GM19238 (cell line): ENCODE data around the gene TSPAN18.

Source experiments
- DNase-seq: peaks from one replicate; pipeline ENCODE4 v3.0.0; 2011; ENCODE audit warnings: low spot score; ENCODE audit not compliant: insufficient read length

TSPAN18 gene

DNA sequence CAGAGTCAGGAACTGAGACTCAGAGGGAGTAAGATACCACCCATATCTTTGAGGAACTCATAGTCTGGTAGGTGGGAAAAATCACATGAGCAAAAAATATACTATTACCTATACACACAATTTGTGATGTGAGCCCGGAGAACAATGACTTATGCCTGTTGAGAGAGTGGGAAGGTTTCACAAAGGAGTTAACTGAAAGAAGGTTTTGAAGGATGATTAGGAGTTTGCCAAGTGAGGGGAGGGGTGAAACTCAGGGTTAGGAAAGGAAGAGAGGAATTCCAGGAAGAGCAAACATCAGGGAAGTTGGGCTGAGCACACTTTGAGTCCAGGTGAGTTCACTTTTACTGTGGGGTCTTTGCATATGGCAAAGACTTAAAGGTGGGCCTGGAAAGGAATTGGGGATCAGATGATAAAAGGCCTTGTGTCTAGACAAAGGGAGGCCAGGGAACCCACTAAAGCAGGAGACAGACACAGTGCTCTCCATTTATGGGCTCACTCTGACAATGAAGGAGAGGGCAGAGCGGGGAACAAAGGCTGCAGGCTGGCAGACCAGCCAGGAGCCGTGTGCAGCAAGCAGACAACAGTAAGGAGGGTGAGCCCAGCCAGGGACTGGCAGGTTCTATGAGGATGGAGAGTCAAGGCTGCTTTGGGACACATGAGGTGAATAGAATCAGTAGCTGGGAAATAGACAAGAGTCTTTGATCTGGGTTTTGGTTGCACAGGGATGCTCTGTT, 33.1 kb downstream of the TSPAN18 start:
- no peak for DNase-seq

DNA sequence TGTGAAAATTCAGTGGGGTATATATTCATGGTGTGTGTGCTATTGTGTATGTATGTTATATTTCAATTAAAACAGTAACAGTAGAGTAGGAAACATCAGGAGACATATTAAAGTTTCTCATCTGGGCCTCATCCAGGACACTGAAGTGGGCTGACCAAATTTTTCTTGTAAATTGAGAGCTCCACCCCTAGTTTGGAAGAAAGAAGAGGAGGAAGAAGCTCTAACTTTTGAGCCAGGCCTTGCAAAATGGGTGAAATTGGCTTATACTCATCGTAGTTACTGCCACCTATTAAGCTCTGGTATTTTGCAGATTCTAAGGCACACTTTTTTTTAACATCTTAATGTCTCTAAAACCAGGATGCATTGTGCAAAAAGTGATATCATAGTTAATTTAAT, 33.7 kb downstream of the TSPAN18 start:
- DNase-seq = no peak

DNA sequence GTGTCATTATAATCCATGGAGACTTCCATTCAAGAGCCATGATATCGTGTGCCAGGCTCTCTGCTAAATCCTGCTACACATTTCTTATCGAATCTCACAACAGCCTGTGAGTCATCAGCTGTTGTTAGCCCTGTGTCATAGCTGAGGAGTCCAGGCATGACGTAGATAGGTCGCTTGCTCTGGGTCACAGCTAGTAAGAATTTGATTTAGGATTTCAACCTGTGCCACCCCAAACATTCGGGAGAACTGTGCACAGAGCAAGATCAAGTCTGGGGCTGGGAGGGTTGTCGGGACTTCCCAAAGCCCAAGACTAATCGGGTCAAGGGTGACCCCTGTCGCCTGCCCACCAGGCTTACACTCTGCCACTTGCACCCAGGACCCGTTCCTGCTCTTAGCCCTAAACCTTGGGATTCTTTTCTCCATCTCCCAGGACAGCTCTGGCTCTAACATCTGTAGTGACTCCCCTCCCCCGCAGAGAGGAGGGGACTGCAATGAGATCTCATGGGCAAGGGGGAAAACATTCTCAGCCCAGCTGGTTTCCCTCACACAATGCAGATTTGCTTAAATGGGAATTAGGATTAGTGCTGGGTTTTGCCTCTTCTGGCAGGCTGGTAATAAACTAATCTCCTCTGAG, 34.3 kb downstream of the TSPAN18 start:
- no peak for DNase-seq

DNA sequence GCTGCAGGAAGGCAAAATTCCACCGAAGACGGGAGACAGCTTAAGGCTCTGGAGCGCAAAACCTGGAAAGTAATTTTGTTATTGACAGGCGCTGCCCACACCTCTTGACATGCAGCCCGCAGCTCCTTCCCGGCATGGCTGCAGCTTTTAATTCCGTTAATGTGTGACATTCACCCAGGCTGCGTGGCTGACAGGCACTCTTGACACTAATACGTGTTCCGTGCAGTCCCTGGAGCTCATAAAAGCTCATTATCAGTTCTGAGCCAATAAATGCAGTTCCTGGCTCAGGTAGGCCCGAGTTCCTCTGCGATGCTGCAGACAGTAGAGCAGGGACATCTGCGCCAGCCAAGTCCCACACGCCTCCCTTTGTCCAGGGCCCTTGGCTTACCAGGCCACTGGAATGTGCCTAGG, 34.8 kb downstream of the TSPAN18 start:
- DNase-seq = no peak

DNA sequence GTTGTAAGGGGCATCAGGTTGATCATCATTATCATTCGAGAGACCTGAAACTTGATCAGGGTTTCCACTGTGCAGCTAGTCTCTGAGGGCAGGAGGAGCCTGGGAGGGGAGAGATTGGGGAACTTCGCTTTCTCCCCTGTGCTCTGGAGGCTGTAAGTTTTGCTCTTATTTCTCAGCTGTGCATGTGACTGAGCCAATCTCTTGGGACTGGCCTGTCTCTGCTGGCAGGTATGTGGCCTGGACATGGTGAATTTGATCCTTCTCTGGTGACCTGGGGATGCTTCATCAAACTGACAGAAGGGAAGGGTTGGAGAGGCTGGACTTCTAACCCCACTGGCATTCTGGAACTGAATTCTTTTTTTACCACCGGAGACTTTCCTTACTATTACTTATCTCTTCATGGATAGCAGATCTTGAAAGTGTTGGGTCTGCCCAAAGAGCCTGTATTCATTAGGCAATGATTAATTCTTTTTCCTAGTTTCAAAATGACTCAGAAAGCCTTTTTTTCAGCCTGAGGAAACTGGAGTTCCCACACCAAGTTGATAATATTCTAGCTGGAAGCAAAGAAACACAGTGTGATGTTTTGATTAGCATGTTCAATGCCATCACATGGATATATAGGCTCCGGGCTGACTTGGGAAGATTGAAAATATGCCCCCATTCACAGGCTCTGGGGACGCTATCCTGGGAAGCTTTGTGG, 36.5 kb downstream of the TSPAN18 start:
- no peak for DNase-seq

DNA sequence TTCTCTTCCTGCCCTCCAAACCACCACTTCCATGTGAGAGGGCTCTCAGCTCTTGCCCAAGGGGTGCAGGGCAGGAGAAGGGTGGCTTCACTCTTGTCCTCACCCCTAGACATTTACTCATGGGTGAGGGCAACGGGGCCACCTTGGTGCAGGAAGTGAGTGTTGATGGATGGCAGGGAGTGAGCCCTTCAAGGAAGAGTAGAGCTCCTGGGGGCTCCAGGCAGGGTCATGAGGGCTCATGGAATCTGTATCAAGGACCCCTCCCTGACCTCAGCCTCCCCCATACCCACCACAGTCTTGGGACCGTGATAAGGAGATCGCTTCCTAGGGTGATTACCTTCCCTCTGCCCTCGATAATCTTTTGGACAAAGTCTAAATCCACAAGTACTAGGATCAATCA, 37.8 kb downstream of the TSPAN18 start:
- no peak for DNase-seq

DNA sequence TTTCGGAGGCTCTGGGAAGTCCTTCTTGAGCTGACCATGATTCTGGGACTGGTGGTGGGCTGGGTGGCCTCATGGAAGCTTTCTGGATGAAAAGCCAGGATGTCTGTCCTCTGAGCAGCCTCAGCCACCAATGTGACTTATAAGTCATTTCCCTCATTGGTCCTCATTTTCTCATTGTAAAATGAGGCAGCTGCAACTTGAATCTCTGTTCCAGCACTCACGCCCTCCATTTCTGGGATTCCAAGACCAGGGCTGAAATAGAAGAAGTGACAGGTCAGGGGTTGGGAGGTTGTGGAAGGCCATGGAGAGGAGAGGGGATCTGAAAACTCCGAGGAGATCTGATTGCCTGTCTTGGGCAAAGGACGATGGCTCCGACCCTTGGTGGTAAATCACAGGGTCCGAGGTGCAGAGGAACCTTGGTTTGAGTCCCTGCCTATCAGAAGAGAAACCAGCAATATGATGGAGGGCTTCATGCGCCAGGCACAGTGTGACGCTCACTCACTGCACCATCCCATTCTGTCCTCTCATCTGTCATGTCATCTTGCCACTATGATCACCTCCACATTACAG, 38.3 kb downstream of the TSPAN18 start:
- no peak for DNase-seq

DNA sequence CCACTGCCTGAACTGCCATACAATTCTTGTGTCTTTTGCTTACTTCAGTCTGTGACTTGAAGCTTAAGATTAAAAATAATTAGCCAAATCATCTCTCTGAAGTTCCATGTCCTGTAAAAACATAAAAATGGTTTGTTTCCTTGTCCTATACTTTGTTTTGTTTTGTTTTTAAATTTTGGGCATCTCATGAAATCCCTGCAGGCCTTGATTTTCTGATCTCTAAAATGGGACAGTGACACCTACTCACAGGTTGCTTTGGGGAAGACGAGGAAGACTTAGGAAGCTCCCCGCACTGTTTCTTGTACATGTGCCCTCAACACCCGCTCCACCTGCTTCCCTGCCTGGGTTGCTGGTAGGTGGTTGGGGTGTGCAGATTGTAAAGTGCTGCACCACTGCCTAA, 38.9 kb downstream of the TSPAN18 start:
- no peak for DNase-seq

DNA sequence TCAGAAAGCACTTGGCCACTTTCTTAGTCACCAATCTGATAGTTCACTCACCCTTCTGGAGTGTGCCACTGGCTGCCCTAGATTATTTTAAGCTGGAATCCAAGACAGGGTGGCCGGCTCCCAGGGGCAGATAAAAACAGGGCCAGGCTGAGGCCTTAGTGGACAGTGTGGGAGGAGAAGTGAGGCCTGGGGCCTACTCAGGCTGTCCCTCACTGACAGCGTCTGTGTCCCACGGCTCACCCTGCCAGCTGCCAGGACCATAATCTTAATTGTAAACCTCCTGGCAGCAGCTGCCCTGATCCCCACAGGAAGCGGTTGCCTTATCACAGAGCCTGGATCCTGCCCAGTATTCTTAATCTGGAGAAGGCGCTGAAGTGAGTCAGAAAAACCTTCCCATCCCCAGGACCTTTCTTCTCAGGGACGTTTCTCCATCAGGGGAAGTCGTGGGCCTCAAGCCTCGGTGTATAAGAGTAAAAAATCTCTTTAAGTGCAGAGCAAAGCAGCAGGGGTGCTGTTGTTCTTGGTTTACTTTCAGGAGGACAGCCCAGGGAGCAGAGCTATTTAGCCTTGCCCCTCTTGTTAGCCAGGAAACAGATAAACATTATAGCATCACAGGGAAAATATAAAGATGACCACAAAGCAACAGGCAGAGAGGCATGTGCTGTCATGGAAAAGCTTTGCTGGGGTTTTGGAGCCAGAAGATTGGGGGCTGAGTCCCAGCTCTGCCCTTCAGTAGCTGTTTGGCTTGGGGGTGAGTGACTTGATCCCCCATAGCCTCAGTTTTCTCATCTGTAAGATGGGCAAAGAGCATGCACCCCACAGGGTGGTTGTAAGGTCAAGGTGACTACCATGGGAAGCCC, 39.6 kb downstream of the TSPAN18 start:
- no peak for DNase-seq

DNA sequence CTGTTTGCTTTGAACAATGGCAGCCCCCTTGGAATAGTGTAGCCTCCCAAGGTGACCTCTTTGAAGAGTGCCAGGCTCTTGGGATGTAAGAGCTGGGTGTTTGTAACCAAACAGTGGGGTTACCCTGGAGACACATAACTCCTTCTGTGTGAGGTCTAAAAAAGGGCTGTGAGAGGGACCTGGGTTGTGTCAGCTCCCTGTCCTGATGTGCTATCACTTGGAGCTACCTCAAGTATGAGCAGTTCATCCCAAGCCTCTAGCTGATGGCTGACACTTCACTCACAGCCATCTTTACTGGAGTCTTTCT, 40.2 kb downstream of the TSPAN18 start:
- no peak for DNase-seq

DNA sequence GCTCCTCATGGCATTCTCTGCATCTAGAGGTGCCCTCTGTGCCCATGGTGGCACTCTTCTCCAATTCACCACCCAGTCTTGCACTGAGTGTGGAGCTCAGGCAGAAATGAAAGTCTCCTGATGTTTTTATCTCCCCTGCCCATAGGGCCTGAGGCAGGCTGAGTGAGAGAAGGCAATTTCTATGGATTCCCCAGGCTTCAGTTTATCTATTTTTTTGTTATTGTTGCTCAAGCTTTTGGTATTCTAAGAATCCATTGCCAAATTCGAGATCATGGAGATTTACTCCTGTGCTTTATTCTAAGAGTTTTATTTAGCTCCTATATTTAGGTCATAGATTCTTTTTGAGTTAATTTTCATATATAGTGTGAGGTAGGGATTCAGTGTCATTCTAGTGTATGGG, 40.7 kb downstream of the TSPAN18 start:
- no peak for DNase-seq

DNA sequence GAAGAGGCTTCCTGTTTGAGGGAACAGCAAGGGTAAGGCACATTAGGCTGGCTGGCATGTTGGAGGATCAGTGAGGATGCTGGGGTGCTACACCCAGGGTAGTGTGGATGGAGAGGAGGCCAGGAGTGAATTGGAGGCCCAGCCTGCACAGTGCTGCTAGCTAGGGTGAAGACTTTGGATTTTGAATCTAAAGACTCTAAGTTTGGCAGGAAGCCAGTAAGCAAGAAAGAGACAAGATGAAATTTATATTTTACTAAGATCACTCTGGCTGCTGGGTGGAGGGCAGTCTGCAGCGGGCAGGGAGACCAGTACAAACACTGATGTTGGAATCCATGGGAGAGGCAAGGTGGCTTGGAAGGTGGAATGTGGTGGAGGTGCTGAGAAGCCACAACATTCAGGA, 43.6 kb downstream of the TSPAN18 start:
- DNase-seq = no peak

DNA sequence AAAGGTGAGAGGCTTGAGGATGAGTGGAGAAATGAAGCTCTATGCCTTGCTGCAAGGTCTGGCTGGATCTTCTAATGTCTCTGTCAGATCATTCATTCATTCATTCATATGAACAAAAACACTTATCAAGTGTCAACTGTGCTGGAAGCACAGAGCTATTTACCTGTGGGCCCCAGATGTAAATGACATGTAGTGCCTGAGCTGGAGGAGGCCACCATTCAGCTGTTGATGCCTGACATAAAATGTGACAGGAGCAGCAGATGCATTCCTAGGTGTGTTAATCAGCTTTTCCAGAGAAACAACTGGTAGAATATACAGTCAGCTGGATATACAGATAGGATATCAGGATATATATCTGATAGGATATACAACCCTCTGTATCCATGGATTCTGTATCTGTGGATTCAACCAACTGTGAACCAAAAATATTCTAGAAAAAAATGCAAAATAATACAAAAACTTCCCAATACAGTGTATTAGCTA, 44.5 kb downstream of the TSPAN18 start:
- DNase-seq = no peak

DNA sequence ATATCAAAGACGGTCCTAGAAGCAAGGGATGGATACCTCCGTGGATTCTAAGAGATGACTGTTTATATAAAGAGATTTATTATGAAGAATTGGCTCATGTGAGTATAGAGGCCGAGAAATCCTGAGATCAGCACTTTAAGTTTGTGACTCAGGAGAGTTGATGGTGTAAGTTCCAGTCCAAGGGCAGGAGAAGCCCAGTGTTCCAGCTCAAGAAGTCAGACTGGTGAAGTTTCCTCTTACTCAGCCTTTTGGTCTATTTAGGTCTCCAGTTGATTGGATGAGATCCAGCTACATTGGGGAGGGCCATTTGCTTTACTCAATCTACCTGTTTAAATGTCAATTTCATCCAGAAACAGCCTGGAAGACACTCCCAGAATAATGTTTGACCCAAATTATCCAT, 45.1 kb downstream of the TSPAN18 start:
- no peak for DNase-seq

DNA sequence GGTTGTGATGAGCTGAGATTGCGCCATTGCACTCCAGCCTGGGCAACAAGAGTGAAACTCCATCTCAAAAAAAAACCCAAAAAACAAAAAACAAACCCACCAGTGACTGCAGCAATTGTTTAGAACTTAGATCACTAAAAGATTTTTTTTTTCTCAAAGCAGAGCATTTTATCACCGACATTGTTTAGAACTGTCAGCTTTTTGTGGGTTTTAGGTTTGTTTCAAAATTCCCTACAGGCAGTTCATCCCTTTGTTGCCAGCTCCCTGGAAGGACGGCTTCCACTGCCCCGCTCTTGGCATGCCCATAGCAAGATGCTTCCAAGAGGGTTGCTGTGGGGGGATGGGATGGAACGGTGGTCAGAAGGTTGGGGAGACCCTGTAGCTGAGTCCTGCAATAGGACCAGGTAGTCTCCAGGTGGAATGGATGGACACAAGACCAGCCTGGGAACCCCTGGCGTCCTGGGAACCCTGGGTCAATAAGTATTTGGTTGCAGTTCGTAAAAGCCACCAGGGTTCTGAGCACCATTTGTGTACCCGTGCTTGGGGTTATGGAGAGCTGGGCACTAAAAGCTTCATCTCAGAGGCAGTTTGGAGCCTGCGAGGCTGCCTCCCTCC, 46.7 kb downstream of the TSPAN18 start:
- DNase-seq = no peak

DNA sequence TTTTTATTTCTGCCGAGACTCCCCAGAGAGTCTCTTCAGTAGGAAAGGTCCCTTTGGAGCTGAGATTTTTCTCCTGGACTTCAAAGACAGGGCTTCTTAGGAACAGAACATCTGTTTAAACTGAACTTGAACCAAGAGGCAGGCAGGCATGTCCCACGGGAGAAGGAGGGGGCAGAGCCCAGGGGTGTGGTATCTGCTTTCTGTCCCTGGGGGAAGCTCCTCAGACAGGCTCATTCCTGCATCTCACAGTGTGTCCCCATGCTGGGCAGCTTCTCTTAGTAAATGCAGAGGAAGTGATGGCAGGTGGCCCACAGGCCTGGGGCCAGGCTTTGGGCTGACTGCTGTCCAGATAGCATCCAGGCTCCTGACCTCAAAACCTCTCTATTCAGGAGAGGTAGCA, 47.3 kb downstream of the TSPAN18 start:
- DNase-seq = no peak

DNA sequence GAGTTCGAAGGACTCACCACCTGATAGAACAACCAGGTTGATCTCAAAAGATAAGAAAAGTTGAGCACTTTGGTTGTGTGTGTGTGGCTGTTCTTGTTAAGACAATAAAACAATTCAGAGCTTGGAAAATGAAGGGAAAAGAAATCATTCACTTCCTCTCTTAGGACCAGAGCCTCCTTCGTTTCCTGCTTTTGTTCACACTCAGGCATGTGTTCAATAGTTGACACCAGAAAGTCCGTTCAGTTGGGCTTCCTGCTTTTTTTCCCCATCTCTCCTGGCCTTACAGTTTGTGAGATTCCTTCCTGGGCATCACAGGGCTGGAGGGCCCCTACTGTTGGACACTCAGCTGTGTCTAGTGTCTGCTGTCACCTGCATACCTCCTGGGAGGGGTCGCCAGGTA, 48.0 kb downstream of the TSPAN18 start:
- no peak for DNase-seq

DNA sequence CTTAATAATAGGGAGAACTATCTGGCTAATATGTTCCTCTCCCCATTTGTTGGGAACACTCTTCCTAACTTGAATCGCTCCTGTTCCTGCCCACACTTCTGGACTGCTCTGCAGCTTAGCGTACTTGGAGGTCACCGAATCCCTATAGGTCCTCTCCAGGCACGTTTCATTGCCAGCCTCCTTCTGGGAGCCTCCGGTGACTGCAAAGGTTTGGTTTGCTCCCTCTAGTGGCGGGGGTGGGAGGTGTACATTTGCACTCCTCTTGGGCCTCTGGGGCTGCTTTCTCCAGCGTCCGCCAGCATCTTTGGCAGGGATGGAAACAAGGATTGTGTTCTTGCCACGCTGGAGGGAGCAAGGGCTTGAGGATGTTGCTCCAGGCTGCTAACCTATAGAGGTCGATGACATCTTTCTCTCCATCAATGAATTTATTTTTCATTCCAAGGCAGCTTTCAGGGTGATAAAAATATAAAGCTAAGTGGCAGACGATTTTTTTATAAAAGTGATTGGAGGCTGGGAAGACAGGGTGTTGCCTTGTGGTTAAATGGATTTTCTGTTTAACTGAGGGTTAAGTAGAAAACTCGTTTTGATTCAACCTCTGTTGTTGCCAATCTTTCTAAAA, 48.7 kb downstream of the TSPAN18 start:
- peak; percentile 31 for DNase-seq

DNA sequence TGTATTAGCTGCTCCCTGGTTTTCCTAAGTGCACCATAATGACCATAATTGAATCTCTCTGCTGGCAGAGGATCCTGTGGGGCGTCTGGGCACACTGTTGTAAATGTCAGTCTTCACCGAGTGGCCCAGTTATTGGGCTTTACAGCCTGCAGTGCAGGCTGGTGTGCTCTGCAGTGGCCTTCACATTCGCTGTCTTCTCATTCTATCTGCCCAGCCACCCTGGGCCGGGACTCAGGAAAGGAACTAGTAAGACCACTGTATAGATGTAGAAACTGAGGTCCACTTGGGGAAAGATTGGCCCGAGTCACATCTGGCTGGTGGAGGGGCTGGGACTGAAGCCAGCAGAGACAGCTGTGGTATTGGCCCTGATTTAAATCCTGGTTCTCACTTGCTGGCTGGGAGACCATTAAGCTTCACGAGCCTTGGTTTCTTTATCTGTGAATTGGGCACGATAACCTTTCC, 49.3 kb downstream of the TSPAN18 start:
- DNase-seq = no peak

DNA sequence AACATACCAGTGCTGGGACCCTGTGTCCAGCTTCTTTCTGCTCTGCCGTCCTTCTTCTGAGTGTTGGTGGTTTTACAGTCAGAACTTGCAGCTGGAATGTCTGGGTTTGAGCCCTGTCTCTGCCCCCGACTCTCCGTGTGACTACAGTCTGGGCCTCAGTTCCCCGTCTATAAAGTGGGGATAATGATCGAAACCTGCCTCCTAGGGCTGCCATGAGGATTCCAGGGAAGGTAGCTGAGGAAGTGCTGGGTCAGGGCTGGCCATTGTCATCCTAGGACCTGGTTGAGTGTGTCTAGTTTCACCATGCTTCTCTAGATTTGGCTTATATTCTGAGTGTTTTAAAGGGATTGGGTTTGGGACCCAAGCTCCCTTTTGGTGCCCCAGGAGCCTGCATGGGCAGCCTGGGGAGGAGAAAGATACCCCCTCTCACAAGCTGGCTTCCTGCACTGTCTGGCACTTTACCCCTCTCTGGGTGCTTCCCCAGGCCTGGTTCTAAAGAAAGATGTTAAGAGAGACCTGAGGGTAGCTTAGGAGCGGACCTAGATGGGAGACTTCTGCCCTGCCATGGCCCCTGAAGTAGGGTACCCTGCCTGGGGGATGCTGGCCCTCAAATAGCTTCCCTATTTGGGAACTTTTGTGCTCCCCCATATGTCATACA, 49.9 kb downstream of the TSPAN18 start:
- DNase-seq = no peak
